ENCODE data around the gene LRRC7.

The LRRC7 gene

DNA sequence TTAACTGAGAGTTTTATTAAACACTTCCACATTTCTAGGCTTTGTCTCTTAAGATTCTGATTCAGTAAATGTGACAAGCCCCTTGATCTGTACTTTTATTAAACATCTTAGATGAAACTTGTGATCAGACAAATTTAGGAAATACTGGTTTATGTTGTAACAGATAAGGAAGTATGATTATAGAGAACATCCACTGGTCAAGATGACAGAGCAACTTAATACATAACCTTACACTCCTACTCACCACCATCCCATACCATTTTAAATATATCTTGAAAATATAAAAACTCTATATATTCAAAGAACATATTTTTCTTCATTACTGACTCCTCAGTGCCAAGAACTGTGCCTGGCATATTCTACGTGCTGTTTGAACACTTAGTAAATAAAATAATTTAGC lies 420.2 kb downstream of the LRRC7 start:
- no peak for DNase-seq (ENCODE audit: low read depth)
- TF ChIP-seq, protein P1, sequence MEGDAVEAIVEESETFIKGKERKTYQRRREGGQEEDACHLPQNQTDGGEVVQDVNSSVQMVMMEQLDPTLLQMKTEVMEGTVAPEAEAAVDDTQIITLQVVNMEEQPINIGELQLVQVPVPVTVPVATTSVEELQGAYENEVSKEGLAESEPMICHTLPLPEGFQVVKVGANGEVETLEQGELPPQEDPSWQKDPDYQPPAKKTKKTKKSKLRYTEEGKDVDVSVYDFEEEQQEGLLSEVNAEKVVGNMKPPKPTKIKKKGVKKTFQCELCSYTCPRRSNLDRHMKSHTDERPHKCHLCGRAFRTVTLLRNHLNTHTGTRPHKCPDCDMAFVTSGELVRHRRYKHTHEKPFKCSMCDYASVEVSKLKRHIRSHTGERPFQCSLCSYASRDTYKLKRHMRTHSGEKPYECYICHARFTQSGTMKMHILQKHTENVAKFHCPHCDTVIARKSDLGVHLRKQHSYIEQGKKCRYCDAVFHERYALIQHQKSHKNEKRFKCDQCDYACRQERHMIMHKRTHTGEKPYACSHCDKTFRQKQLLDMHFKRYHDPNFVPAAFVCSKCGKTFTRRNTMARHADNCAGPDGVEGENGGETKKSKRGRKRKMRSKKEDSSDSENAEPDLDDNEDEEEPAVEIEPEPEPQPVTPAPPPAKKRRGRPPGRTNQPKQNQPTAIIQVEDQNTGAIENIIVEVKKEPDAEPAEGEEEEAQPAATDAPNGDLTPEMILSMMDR (conservative IDR thresholded peaks at IDR 0.05; ENCODE audit: low read length): no peak
- no peak overlapping the region for H3K4me3 ChIP-seq (ENCODE audit: low read length)

DNA sequence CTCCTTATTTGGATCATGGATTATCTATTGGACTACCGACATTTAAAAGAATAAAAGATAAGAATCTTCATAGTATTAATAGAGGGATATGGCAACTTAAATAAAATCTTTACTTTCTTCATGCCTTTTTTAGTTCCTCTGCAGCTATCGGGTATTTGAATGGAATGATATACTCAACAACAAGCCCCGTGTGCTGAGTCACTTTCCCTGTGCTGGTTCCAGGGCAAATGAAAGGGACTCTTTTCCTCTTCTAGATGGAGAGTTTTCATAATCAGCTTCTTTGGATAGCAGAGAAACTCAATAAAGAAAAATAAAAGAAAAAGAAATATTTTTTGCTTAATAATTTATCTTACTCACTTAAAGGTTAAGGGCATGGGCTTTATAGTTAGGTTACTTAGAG lies 423.9 kb downstream of the LRRC7 start:
- peak; percentile 33 for DNase-seq (ENCODE audit: low read depth)
- no peak overlapping the region for H3K4me3 ChIP-seq (ENCODE audit: low read length)
- TF ChIP-seq, protein P1 (conservative IDR thresholded peaks at IDR 0.05; ENCODE audit: low read length): no peak

DNA sequence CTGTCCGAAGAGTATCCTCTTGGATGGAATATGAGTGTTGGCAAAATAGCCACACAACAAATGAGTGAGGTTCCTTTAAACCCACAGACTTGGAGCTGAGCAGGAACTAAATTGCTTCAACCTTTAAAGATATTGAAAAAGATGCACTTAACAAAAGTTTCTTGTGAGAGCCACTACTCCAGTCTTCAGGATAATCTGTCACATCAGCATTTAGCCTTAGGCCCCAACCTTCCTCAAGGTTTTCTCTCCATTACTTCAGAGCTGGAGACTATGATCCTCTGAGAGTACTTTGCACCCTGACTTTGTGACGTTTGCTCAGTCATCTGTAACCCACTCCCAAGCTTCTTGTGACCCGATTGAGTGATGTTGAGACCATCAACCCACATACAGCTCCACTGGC lies 424.9 kb downstream of the LRRC7 start:
- TF ChIP-seq, protein P1 (conservative IDR thresholded peaks at IDR 0.05; ENCODE audit: low read length): no peak
- no peak for DNase-seq (ENCODE audit: low read depth)
- no peak overlapping the region for H3K4me3 ChIP-seq (ENCODE audit: low read length)

DNA sequence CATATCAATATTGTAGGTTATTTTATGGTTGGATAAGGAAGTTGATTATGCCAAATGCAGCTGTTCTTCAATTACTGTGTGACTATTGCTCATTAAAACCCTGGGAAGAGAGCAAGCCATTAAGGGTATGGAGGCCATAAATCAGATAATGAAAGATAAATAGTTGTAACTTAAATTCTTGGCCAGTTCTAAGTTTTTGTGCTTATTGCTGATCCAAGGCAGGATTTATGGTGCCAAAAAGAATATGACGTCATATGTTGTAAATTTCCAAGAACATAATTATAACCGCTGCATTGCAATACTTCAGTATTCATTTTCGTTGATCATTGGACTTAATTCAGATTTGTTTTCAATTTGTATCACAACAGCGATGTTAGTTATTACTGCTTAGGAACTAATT lies 426.1 kb downstream of the LRRC7 start:
- DNase-seq (ENCODE audit: low read depth): peak; percentile 43
- TF ChIP-seq, protein P1 (conservative IDR thresholded peaks at IDR 0.05; ENCODE audit: low read length): no peak
- H3K4me3 ChIP-seq (ENCODE audit: low read length): no peak overlapping the region

DNA sequence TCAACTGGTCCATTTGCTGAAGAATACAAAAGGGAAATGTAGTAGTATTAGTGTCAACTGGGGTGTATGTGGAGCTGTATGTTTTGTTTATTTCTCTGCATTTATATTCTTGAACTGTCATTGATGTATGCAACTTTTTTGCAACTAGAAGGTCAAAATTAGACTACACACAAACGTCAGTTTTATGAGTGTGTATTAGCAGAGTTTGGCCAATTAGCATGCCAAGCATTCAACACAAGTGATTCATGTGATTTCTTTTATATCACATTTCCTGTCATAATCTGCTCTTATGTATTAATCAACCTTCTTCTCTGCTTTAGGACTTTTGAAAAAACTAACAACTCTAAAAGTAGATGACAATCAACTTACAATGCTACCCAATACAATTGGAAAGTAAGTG lies 426.5 kb downstream of the LRRC7 start:
- TF ChIP-seq, protein P1 (conservative IDR thresholded peaks at IDR 0.05; ENCODE audit: low read length): no peak
- DNase-seq (ENCODE audit: low read depth): peak; percentile 20
- H3K4me3 ChIP-seq (ENCODE audit: low read length): no peak overlapping the region

DNA sequence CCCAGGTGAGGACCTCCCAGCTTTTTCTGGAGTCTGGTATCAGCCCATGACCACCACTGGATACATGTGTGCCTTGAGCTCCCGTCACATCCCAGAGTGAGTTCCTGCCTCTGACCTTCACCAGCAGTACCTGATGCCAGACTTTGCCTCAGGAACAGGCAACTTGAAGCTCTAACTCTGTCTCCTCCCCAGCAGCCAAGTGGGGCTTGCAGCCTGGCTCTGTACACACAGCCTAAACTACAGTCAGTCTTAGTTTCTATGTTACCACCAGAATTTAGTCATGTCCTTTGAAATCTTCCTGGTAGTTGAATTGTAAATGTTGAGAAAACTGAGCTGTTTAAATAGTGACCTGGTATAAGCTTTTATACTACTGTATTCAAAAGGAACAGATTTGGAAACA lies 431.1 kb downstream of the LRRC7 start:
- TF ChIP-seq, protein P1 (conservative IDR thresholded peaks at IDR 0.05; ENCODE audit: low read length): no peak
- no peak overlapping the region for H3K4me3 ChIP-seq (ENCODE audit: low read length)
- DNase-seq (ENCODE audit: low read depth): no peak

DNA sequence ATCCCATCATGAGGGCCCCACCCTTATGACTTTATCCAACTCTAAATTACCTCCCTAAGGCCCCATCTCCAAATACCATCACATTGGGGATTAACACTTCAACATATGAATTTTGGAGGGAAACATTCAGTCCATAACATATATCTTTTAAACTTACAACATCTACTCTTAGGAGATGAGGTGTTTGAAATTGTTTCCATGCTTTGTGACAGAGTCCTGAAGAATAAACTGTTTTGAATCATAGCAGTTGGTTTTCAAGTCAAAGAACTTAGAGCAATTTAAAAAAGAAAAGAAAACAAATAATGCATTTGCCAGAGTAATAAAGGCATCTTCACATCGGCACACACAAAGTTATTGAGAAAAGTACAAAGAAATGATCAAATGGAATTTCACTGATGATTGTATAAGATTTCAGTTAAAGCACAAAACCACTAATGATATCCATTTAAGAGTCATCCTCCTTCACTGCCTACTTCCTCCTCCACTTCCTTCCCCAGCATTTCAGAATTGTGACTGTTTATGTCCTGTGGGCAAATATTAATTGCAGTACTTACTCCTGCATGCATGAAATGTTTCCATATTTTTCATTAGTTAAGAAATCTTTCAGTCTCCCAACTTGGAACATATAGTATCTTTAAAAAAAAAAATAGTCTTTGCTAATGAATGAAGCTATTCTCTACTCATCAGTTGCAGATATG lies 435.6 kb downstream of the LRRC7 start:
- H3K4me3 ChIP-seq (ENCODE audit: low read length): no peak overlapping the region
- no peak for DNase-seq (ENCODE audit: low read depth)
- TF ChIP-seq, protein P1 (conservative IDR thresholded peaks at IDR 0.05; ENCODE audit: low read length): no peak
